ENCODE results near the gene CASK.

The CASK gene

DNA sequence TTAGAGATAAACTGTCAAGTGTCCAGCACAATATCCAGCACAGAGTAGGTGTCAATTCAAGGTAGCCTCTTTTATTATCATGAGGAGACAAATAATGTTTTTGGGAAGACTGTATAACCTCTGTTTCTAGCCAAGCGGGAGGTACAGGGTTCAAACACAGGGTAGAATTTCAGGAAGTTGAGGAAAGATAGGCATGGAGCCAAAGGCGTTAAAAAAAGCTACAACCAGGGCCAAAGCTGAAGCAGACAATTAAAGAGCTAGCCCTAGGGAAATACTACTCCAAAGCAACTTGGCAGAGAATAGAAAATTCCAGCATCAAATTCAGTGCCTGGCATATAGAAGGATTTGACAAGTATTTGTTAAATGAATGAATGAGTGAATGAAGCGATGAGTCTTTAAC, 40.0 kb upstream of the CASK start:
- no peaks in the 10 kb centered on the region for H3F3A ChIP-seq (ENCODE audit: control insufficient read depth, insufficient read depth)
- H3K4me1 ChIP-seq (ENCODE audit: control insufficient read depth, low read length): no peaks in the 10 kb centered on the region
- no peaks in the 10 kb centered on the region for H3K9me2 ChIP-seq (replicated peaks; ENCODE audit: control insufficient read depth, low read length)
- TF ChIP-seq, protein P1, sequence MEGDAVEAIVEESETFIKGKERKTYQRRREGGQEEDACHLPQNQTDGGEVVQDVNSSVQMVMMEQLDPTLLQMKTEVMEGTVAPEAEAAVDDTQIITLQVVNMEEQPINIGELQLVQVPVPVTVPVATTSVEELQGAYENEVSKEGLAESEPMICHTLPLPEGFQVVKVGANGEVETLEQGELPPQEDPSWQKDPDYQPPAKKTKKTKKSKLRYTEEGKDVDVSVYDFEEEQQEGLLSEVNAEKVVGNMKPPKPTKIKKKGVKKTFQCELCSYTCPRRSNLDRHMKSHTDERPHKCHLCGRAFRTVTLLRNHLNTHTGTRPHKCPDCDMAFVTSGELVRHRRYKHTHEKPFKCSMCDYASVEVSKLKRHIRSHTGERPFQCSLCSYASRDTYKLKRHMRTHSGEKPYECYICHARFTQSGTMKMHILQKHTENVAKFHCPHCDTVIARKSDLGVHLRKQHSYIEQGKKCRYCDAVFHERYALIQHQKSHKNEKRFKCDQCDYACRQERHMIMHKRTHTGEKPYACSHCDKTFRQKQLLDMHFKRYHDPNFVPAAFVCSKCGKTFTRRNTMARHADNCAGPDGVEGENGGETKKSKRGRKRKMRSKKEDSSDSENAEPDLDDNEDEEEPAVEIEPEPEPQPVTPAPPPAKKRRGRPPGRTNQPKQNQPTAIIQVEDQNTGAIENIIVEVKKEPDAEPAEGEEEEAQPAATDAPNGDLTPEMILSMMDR (IDR thresholded peaks at IDR 0.05; ENCODE audit: low read depth, low read length, poor library complexity, severe bottlenecking): no peak
- TF ChIP-seq EZH2phosphoT487 (IDR thresholded peaks at IDR 0.05; ENCODE audit: borderline replicate concordance, low read length): no peak
- no peaks in the 10 kb centered on the region for H3K27me3 ChIP-seq (ENCODE audit: control insufficient read depth, low read length)
- no peaks in the 10 kb centered on the region for H3K9me3 ChIP-seq (ENCODE audit: control insufficient read depth, insufficient read depth, low read length)
- no peak overlapping the region for H3K4me3 ChIP-seq (ENCODE audit: low read length)
- no peaks in the 10 kb centered on the region for H4K20me1 ChIP-seq (ENCODE audit: control insufficient read depth, insufficient read depth, low read depth, low read length)
- H3K79me2 ChIP-seq (ENCODE audit: control insufficient read depth, low read length): no peaks in the 10 kb centered on the region
- H3K27ac ChIP-seq (ENCODE audit: low read depth, low read length): no peak overlapping the region
- no peak overlapping the region for H3K4me2 ChIP-seq (ENCODE audit: low read length)
- H3K36me3 ChIP-seq (ENCODE audit: control insufficient read depth, low read length): no peaks in the 10 kb centered on the region

GRCh38 chrX:41960142-41960541, 36.8 kb upstream of the CASK start:
- H3F3A ChIP-seq (ENCODE audit: control insufficient read depth, insufficient read depth): no peaks in the 10 kb centered on the region
- no peak overlapping the region for H3K4me3 ChIP-seq (ENCODE audit: low read length)
- H3K36me3 ChIP-seq (ENCODE audit: control insufficient read depth, low read length): no peaks in the 10 kb centered on the region
- no peak for TF ChIP-seq EZH2phosphoT487 (IDR thresholded peaks at IDR 0.05; ENCODE audit: borderline replicate concordance, low read length)
- TF ChIP-seq, protein P1 (IDR thresholded peaks at IDR 0.05; ENCODE audit: low read depth, low read length, poor library complexity, severe bottlenecking): no peak
- H3K4me2 ChIP-seq (ENCODE audit: low read length): no peak overlapping the region
- H3K27me3 ChIP-seq (ENCODE audit: control insufficient read depth, low read length): no peaks in the 10 kb centered on the region
- H4K20me1 ChIP-seq (ENCODE audit: control insufficient read depth, insufficient read depth, low read depth, low read length): no peaks in the 10 kb centered on the region
- H3K27ac ChIP-seq (ENCODE audit: low read depth, low read length): no peak overlapping the region
- no peaks in the 10 kb centered on the region for H3K9me2 ChIP-seq (replicated peaks; ENCODE audit: control insufficient read depth, low read length)
- no peaks in the 10 kb centered on the region for H3K79me2 ChIP-seq (ENCODE audit: control insufficient read depth, low read length)
- H3K4me1 ChIP-seq (ENCODE audit: control insufficient read depth, low read length): no peaks in the 10 kb centered on the region
- no peaks in the 10 kb centered on the region for H3K9me3 ChIP-seq (ENCODE audit: control insufficient read depth, insufficient read depth, low read length)

DNA sequence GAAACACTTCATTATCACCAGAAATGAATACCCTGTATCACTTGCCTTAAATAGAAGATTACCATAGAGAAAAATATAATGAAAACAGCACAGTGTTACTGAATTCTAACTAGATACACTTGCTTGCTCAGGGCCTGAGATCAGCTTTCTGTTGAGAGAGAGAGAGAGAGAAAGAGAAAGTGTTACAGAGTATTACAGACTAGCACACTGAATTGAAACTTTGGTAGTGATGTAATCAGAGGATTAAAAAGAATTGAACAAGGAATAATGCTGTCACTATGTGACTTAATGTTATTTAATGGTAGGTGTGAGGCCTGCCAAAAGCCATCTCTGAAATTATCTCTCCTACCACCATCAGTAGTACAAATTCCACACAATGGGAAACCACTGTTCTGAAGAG, 35.5 kb upstream of the CASK start:
- TF ChIP-seq EZH2phosphoT487 (IDR thresholded peaks at IDR 0.05; ENCODE audit: borderline replicate concordance, low read length): no peak
- TF ChIP-seq, protein P1 (IDR thresholded peaks at IDR 0.05; ENCODE audit: low read depth, low read length, poor library complexity, severe bottlenecking): no peak
- Histone ChIP-seq H3K27me3 (ENCODE audit: control insufficient read depth, low read length) (no peaks in the 10 kb centered on the region), H4K20me1 (ENCODE audit: control insufficient read depth, insufficient read depth, low read depth, low read length) (no peaks in the 10 kb centered on the region), H3K4me3 (ENCODE audit: low read length) (no peak overlapping the region), H3K9me3 (ENCODE audit: control insufficient read depth, insufficient read depth, low read length) (no peaks in the 10 kb centered on the region), H3K4me2 (ENCODE audit: low read length) (no peak overlapping the region), H3K79me2 (ENCODE audit: control insufficient read depth, low read length) (no peaks in the 10 kb centered on the region), H3K36me3 (ENCODE audit: control insufficient read depth, low read length) (no peaks in the 10 kb centered on the region), H3K4me1 (ENCODE audit: control insufficient read depth, low read length) (no peaks in the 10 kb centered on the region), H3K27ac (ENCODE audit: low read depth, low read length) (no peak overlapping the region), H3K9me2 (replicated peaks; ENCODE audit: control insufficient read depth, low read length) (no peaks in the 10 kb centered on the region), H3F3A (ENCODE audit: control insufficient read depth, insufficient read depth) (no peaks in the 10 kb centered on the region)

DNA sequence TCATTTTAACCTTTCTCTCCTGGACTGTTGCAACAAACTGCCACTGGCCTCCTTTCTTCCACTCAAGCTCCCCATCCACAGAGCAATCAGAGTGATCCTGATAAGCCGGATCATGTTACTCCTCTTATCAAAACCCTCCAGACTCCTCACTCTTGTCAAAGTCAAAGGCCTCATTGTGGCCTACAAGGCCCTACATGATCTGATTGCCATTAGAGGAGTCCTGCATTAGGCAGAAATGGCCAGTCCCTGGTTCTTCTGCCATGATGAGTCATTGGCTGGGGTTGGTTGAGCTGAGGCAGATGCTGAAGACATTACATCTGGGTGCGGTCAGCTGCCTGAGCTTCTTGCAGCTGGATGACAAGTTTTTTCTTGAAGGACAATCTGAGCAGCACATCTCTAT, 32.7 kb upstream of the CASK start:
- TF ChIP-seq, protein P1 (IDR thresholded peaks at IDR 0.05; ENCODE audit: low read depth, low read length, poor library complexity, severe bottlenecking): no peak
- no peak for TF ChIP-seq EZH2phosphoT487 (IDR thresholded peaks at IDR 0.05; ENCODE audit: borderline replicate concordance, low read length)
- H3K79me2 ChIP-seq (ENCODE audit: control insufficient read depth, low read length): no peaks in the 10 kb centered on the region
- H3F3A ChIP-seq (ENCODE audit: control insufficient read depth, insufficient read depth): no peaks in the 10 kb centered on the region
- H3K27me3 ChIP-seq (ENCODE audit: control insufficient read depth, low read length): no peaks in the 10 kb centered on the region
- no peaks in the 10 kb centered on the region for H3K9me3 ChIP-seq (ENCODE audit: control insufficient read depth, insufficient read depth, low read length)
- H3K4me1 ChIP-seq (ENCODE audit: control insufficient read depth, low read length): no peaks in the 10 kb centered on the region
- no peak overlapping the region for H3K4me3 ChIP-seq (ENCODE audit: low read length)
- H3K36me3 ChIP-seq (ENCODE audit: control insufficient read depth, low read length): no peaks in the 10 kb centered on the region
- H3K9me2 ChIP-seq (replicated peaks; ENCODE audit: control insufficient read depth, low read length): no peaks in the 10 kb centered on the region
- H4K20me1 ChIP-seq (ENCODE audit: control insufficient read depth, insufficient read depth, low read depth, low read length): no peaks in the 10 kb centered on the region
- no peak overlapping the region for H3K27ac ChIP-seq (ENCODE audit: low read depth, low read length)
- no peak overlapping the region for H3K4me2 ChIP-seq (ENCODE audit: low read length)
